Measurements from ENCODE around the gene TSEN2. TPM values are rescaled to one million over a fixed set of nuclear protein-coding genes. Genes with fewer than 3 reads are reported as not detected.
"Not testable (repeated sequence)": the region's sequence is repeated elsewhere in the genome, so short reads cannot be mapped to it uniquely, and the experiment has no call there.

Gene TSEN2
- total and polyA plus RNA-seq, 12 donors = 11.1 to 27.6 (median 20.5) TPM

- WGBS, 4 donors = 79 to 91% (median 84%) methylated on average over 3 to 6 of the region's 6 CpGs
- TF ChIP-seq CTCF (IDR thresholded peaks at IDR 0.05) = no peak
- no peak for DNase-seq
These were observed 16.0 kb upstream of the TSEN2 start for GRCh38 chr3:12468276-12468675.

GRCh38 chr3:12468757-12469156, 15.5 kb upstream of the TSEN2 start:
- Histone ChIP-seq H3K9me3 (replicated peaks in 1 of 3) (no peaks in the 10 kb centered on the region), H3K4me3 (no peak overlapping the region), H3K27ac (no peak overlapping the region), H3K4me1 (replicated peaks in 1 of 2) (no peaks in the 10 kb centered on the region), H3K36me3 (replicated peaks in 1 of 2) (no peaks in the 10 kb centered on the region), H3K27me3 (no peaks in the 10 kb centered on the region)
- DNase-seq = no peak
- WGBS, 4 donors = 47 to 69% (median 60%) methylated on average over 2 of the region's 2 CpGs
- intact Hi-C loops (cut with DNase I) = no loop called here
- no peak for TF ChIP-seq POLR2A (IDR thresholded peaks at IDR 0.05)
- TF ChIP-seq CTCF (IDR thresholded peaks at IDR 0.05) = no peak

More at GRCh38 chr3:12468276-12468675, 16.0 kb upstream of the TSEN2 start:
- intact Hi-C loops (cut with DNase I) = no loop called here
- H3K27ac ChIP-seq = no peak overlapping the region
- H3K36me3 ChIP-seq (replicated peaks in 1 of 2) = no peaks in the 10 kb centered on the region
- H3K4me1 ChIP-seq (replicated peaks in 1 of 2) = no peaks in the 10 kb centered on the region
- H3K27me3 ChIP-seq = no peaks in the 10 kb centered on the region
- H3K4me3 ChIP-seq = no peak overlapping the region
- no peaks in the 10 kb centered on the region for H3K9me3 ChIP-seq (replicated peaks in 1 of 3)

- 66 to 95% (median 78%) methylated on average over 6 to 7 of the region's 7 CpGs for WGBS, 4 donors
- intact Hi-C loops (cut with DNase I); H3K36me3 ChIP-seq (replicated peaks in 1 of 2); DNase-seq; H3K4me3 ChIP-seq; H3K4me1 ChIP-seq (replicated peaks in 1 of 2); H3K27ac ChIP-seq; H3K27me3 ChIP-seq; H3K9me3 ChIP-seq (replicated peaks in 1 of 3): not testable (repeated sequence)
These were observed 15.1 kb upstream of the TSEN2 start for GRCh38 chr3:12469222-12469621.

GRCh38 chr3:12470111-12470510, 14.2 kb upstream of the TSEN2 start:
- Histone ChIP-seq H3K4me3 (no peak overlapping the region), H3K36me3 (replicated peaks in 1 of 2) (no peaks in the 10 kb centered on the region), H3K27ac (no peak overlapping the region), H3K9me3 (replicated peaks in 1 of 3) (no peaks in the 10 kb centered on the region), H3K27me3 (no peaks in the 10 kb centered on the region), H3K4me1 (replicated peaks in 1 of 2) (no peaks in the 10 kb centered on the region)
- no peak for TF ChIP-seq POLR2A (IDR thresholded peaks at IDR 0.05)
- TF ChIP-seq CTCF (IDR thresholded peaks at IDR 0.05) = no peak
- DNase-seq = no peak
- intact Hi-C loops (cut with DNase I) = no loop called here
- 73 to 91% (median 89%) methylated on average over 5 of the region's 5 CpGs for WGBS, 4 donors

GRCh38 chr3:12470680-12471079, 13.6 kb upstream of the TSEN2 start:
- WGBS, 4 donors = 87 to 95% (median 93%) methylated on average over 3 of the region's 3 CpGs
- intact Hi-C loops (cut with DNase I) = no loop called here

More at GRCh38 chr3:12470680-12471079, 13.6 kb upstream of the TSEN2 start:
- Histone ChIP-seq H3K27ac (no peak overlapping the region), H3K9me3 (replicated peaks in 1 of 3) (no peaks in the 10 kb centered on the region), H3K4me3 (no peak overlapping the region), H3K4me1 (replicated peaks in 1 of 2) (peaks cover 0 to under 1% of the 10 kb centered on the region in 2 donors), H3K36me3 (replicated peaks in 1 of 2) (no peaks in the 10 kb centered on the region), H3K27me3 (no peaks in the 10 kb centered on the region)
- TF ChIP-seq POLR2A (IDR thresholded peaks at IDR 0.05) (no peak), CTCF (IDR thresholded peaks at IDR 0.05) (no peak)
- DNase-seq = no peak
